Thymus (tissue), 11 donors: ENCODE results near the gene AHCYL1. TPM values are rescaled to one million over a fixed set of nuclear protein-coding genes. Genes with fewer than 3 reads are reported as not detected.
A peak's percentile ranks its signal among the peaks of the same experiment; 100 is the strongest.

Experiments
- DNase-seq, 9 donors: peaks; one replicate each; pipeline ENCODE4 v3.0.0-alpha.2; 2013; ENCODE audit warnings: low spot score in 9 of 9, low read depth in 6 of 9, missing footprints in 1 of 9
- H3K27ac ChIP-seq, 2 donors: one replicate each; pipeline ENCODE4 v1.5.1; 2013; ENCODE audit warnings: control low read depth in 1 of 2, low read depth in 1 of 2, low read length in 1 of 2, mild to moderate bottlenecking in 1 of 2, moderate library complexity in 1 of 2
- H3K27me3 ChIP-seq, 2 donors: one replicate each; pipeline ENCODE4 v1.5.1; 2013; ENCODE audit warnings: low read length in 1 of 2; ENCODE audit not compliant: control insufficient read depth in 2 of 2, insufficient read depth in 1 of 2
- H3K36me3 ChIP-seq, 2 donors: one replicate each; pipeline ENCODE4 v1.5.1; 2013; ENCODE audit warnings: low read length in 1 of 2, mild to moderate bottlenecking in 1 of 2, moderate library complexity in 1 of 2; ENCODE audit not compliant: control insufficient read depth in 2 of 2, insufficient read depth in 2 of 2
- H3K4me1 ChIP-seq, 2 donors: one replicate each; pipeline ENCODE4 v1.5.1; 2013; ENCODE audit warnings: low read length in 2 of 2; ENCODE audit not compliant: control insufficient read depth in 2 of 2, insufficient read depth in 2 of 2
- H3K4me3 ChIP-seq, 2 donors: one replicate each; pipeline ENCODE4 v1.5.1; 2013; ENCODE audit warnings: low read length in 2 of 2, control low read depth in 1 of 2, mild to moderate bottlenecking in 1 of 2
- H3K9me3 ChIP-seq, 2 donors: one replicate each; pipeline ENCODE4 v1.5.1; 2013; ENCODE audit warnings: low read length in 1 of 2, mild to moderate bottlenecking in 1 of 2; ENCODE audit not compliant: control insufficient read depth in 2 of 2, insufficient read depth in 1 of 2
- WGBS: extraction: QIAGEN DNeasy Blood & Tissue Kit; methylation state at CpG from one replicate; pipeline ENCODE4 v1.1.7; 2013; 5-methylcytosine and 5-hydroxymethylcytosine counted together
- polyA plus RNA-seq: library from polyadenylated mRNA; stranded (reverse); fragments of 200-250 nt; gene quantifications from one replicate; pipeline ENCODE4 v1.2.3, GENCODE V29; 2013
- total RNA-seq: library from RNA; stranded (reverse); fragments of 120-200 nt; gene quantifications from one replicate; pipeline ENCODE4 v1.2.4, GENCODE V29; 2013
- donor health status: healthy.

Gene AHCYL1
- total and polyA plus RNA-seq, 2 donors, result 19.3 to 33.7 TPM

- no peaks in the 10 kb centered on the region for H3K36me3 ChIP-seq
- no peak for DNase-seq
- peaks cover 0 to 13% of the 10 kb centered on the region in 2 donors for H3K4me1 ChIP-seq
- no peaks in the 10 kb centered on the region for H3K9me3 ChIP-seq
- no peaks in the 10 kb centered on the region for H3K27me3 ChIP-seq
- H3K4me3 ChIP-seq, result no peak overlapping the region
- no peak overlapping the region for H3K27ac ChIP-seq
- 79% methylated on average over 5 of the region's 5 CpGs for WGBS
These were observed 5.0 kb upstream of the AHCYL1 start for GRCh38 chr1:109979489-109980091.

- Histone ChIP-seq H3K9me3 (no peaks in the 10 kb centered on the region), H3K27me3 (no peaks in the 10 kb centered on the region), H3K4me1 (peaks cover 2 to 17% of the 10 kb centered on the region in 2 donors), H3K27ac (no peak overlapping the region), H3K4me3 (no peak overlapping the region), H3K36me3 (no peaks in the 10 kb centered on the region)
- DNase-seq, result no peak
- WGBS, result 79% methylated on average over 6 of the region's 6 CpGs
These were observed 4.1 kb upstream of the AHCYL1 start for GRCh38 chr1:109980324-109981003.

- Histone ChIP-seq H3K27ac (no peak overlapping the region), H3K4me1 (peaks cover 7 to 22% of the 10 kb centered on the region in 2 donors), H3K36me3 (no peaks in the 10 kb centered on the region), H3K4me3 (no peak overlapping the region), H3K9me3 (no peaks in the 10 kb centered on the region), H3K27me3 (no peaks in the 10 kb centered on the region)
- WGBS, result 92% methylated on average over 4 of the region's 4 CpGs
- DNase-seq, result no peak
These were observed 3.6 kb upstream of the AHCYL1 start for GRCh38 chr1:109981004-109981335.

GRCh38 chr1:109983380-109984189 is 980 bp upstream of the AHCYL1 start:
- H3K9me3 ChIP-seq, result no peaks in the 10 kb centered on the region
- H3K4me3 ChIP-seq, result no peak overlapping the region
- no peak overlapping the region for H3K27ac ChIP-seq
- peaks cover 14 to 26% of the 10 kb centered on the region in 2 donors for H3K4me1 ChIP-seq
- no peak for DNase-seq
- H3K27me3 ChIP-seq, result no peaks in the 10 kb centered on the region
- no peaks in the 10 kb centered on the region for H3K36me3 ChIP-seq
- WGBS, result 95% methylated on average over 5 of the region's 5 CpGs

- Histone ChIP-seq H3K27ac (no peak overlapping the region), H3K4me1 (peaks cover 14 to 26% of the 10 kb centered on the region in 2 donors), H3K9me3 (no peaks in the 10 kb centered on the region), H3K27me3 (no peaks in the 10 kb centered on the region), H3K4me3 (no peak overlapping the region), H3K36me3 (no peaks in the 10 kb centered on the region)
- DNase-seq, result no peak
- 21% methylated on average over 7 of the region's 7 CpGs for WGBS
These were observed 442 bp upstream of the AHCYL1 start for GRCh38 chr1:109984190-109984455.

- H3K9me3 ChIP-seq, result no peaks in the 10 kb centered on the region
- H3K4me1 ChIP-seq, result peaks cover 14 to 24% of the 10 kb centered on the region in 2 donors
- peak overlapping the region; percentile 23 to 91 for H3K27ac ChIP-seq
- H3K27me3 ChIP-seq, result no peaks in the 10 kb centered on the region
- DNase-seq, result peak in 3 of 9 donors; percentile 5 to 28 (median 9)
- H3K4me3 ChIP-seq, result peak overlapping the region; percentile 71 to 80
- WGBS, result 20% methylated on average over 22 of the region's 22 CpGs
- no peaks in the 10 kb centered on the region for H3K36me3 ChIP-seq
These were observed 885 bp downstream of the AHCYL1 start for GRCh38 chr1:109985247-109986053.

- no peaks in the 10 kb centered on the region for H3K27me3 ChIP-seq
- H3K4me1 ChIP-seq, result peaks cover 14 to 21% of the 10 kb centered on the region in 2 donors
- peak overlapping the region; percentile 71 to 80 for H3K4me3 ChIP-seq
- H3K27ac ChIP-seq, result no peak overlapping the region
- 97% methylated on average over 3 of the region's 3 CpGs for WGBS
- no peaks in the 10 kb centered on the region for H3K36me3 ChIP-seq
- no peak for DNase-seq
- H3K9me3 ChIP-seq, result no peaks in the 10 kb centered on the region
These were observed 1.5 kb downstream of the AHCYL1 start for GRCh38 chr1:109986054-109986444.

- H3K4me3 ChIP-seq, result no peak overlapping the region
- H3K4me1 ChIP-seq, result peaks cover 14 to 20% of the 10 kb centered on the region in 2 donors
- H3K36me3 ChIP-seq, result no peaks in the 10 kb centered on the region
- H3K27me3 ChIP-seq, result no peaks in the 10 kb centered on the region
- no peak overlapping the region for H3K27ac ChIP-seq
- WGBS, result 97% methylated on average over 3 of the region's 3 CpGs
- no peak for DNase-seq
- no peaks in the 10 kb centered on the region for H3K9me3 ChIP-seq
These were observed 3.9 kb downstream of the AHCYL1 start for GRCh38 chr1:109988349-109988914.
